ENCODE data around the gene MAPKAP1.

The MAPKAP1 gene

GRCh38 chr9:125654121-125654520, 52.9 kb downstream of the MAPKAP1 start:
- DNase-seq (ENCODE audit: low read depth in 1 of 2, low spot score in 1 of 2), result no peak

GRCh38 chr9:125653325-125653724, 53.7 kb downstream of the MAPKAP1 start:
- H3K27ac ChIP-seq (replicated peaks), result no peak overlapping the region
- TF ChIP-seq POLR2AphosphoS5 (IDR thresholded peaks at IDR 0.05; ENCODE audit: low read depth) (no peak), REST (IDR thresholded peaks at IDR 0.05; ENCODE audit: insufficient replicate concordance, low read depth) (no peak), SPI1 (IDR thresholded peaks at IDR 0.05; ENCODE audit: borderline replicate concordance, low read depth) (no peak), CTCF (IDR thresholded peaks at IDR 0.05; ENCODE audit: insufficient read depth, low read length) (no peak), GABPA (IDR thresholded peaks at IDR 0.05; ENCODE audit: low read depth) (no peak)
- H3K4me3 ChIP-seq (replicated peaks; ENCODE audit: insufficient read depth, low read length), result no peak overlapping the region

More at GRCh38 chr9:125654121-125654520, 52.9 kb downstream of the MAPKAP1 start:
- no peak overlapping the region for H3K4me3 ChIP-seq (replicated peaks; ENCODE audit: insufficient read depth, low read length)
- TF ChIP-seq CTCF (IDR thresholded peaks at IDR 0.05; ENCODE audit: insufficient read depth, low read length), result no peak
- TF ChIP-seq REST (IDR thresholded peaks at IDR 0.05; ENCODE audit: insufficient replicate concordance, low read depth), result no peak
- no peak for TF ChIP-seq POLR2AphosphoS5 (IDR thresholded peaks at IDR 0.05; ENCODE audit: low read depth)
- no peak for TF ChIP-seq GABPA (IDR thresholded peaks at IDR 0.05; ENCODE audit: low read depth)
- TF ChIP-seq SPI1 (IDR thresholded peaks at IDR 0.05; ENCODE audit: borderline replicate concordance, low read depth), result no peak
- no peak overlapping the region for H3K27ac ChIP-seq (replicated peaks)
- H3K27me3 ChIP-seq (ENCODE audit: insufficient read depth, poor library complexity, severe bottlenecking), result no peaks in the 10 kb centered on the region

GRCh38 chr9:125652759-125653158, 54.2 kb downstream of the MAPKAP1 start:
- no peak overlapping the region for H3K27ac ChIP-seq (replicated peaks)
- H3K27me3 ChIP-seq (ENCODE audit: insufficient read depth, poor library complexity, severe bottlenecking), result no peaks in the 10 kb centered on the region
- DNase-seq (ENCODE audit: low read depth in 1 of 2, low spot score in 1 of 2), result no peak
- no peak overlapping the region for H3K4me3 ChIP-seq (replicated peaks; ENCODE audit: insufficient read depth, low read length)
- no peak for TF ChIP-seq CTCF (IDR thresholded peaks at IDR 0.05; ENCODE audit: insufficient read depth, low read length)
- TF ChIP-seq REST (IDR thresholded peaks at IDR 0.05; ENCODE audit: insufficient replicate concordance, low read depth), result no peak
- TF ChIP-seq POLR2AphosphoS5 (IDR thresholded peaks at IDR 0.05; ENCODE audit: low read depth), result no peak
- TF ChIP-seq GABPA (IDR thresholded peaks at IDR 0.05; ENCODE audit: low read depth), result no peak
- TF ChIP-seq SPI1 (IDR thresholded peaks at IDR 0.05; ENCODE audit: borderline replicate concordance, low read depth), result no peak

More at GRCh38 chr9:125653325-125653724, 53.7 kb downstream of the MAPKAP1 start:
- no peaks in the 10 kb centered on the region for H3K27me3 ChIP-seq (ENCODE audit: insufficient read depth, poor library complexity, severe bottlenecking)
- no peak for DNase-seq (ENCODE audit: low read depth in 1 of 2, low spot score in 1 of 2)

Measured in HL-60 (cell line).